ENCODE measurements around the gene RNU5D-1. TPM values are rescaled to one million over a fixed set of nuclear protein-coding genes. Genes with fewer than 3 reads are reported as not detected.

RNU5D-1 gene
- total RNA-seq, 1 donor from 2014 or later: not detected

DNA sequence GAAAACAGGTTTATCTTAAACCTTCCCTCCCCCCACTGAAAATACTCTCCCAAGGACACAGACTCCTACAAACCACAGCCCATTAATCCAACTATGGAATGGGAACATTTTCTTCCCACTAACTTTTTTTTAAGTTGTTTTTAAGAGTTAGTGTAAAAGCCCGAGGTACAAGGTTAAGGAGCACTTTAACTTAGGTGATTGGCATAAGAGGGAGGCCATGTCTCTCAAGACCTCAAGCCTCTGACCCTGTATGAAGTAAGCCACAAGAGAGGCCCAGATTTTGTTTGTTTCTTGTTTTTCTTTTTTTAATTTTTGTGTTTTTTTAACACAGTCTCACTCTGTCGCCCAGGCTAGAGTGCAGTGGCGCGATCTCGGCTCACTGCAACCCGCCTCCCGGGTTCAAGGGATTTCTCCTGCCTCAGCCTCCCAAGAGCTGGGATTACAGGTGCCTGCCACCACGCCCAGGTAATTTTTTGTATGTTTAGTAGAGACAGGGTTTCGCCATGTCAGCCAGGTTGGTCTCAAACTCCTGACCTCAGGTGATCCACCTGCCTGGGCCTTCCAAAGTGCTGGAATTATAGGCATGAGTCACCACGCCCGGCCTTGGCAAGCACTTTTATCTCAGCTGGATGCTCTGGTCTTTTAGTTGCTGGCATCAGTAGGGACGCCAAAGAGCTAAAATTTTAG, 42.1 kb downstream of the RNU5D-1 start:
- TF ChIP-seq, protein P1, sequence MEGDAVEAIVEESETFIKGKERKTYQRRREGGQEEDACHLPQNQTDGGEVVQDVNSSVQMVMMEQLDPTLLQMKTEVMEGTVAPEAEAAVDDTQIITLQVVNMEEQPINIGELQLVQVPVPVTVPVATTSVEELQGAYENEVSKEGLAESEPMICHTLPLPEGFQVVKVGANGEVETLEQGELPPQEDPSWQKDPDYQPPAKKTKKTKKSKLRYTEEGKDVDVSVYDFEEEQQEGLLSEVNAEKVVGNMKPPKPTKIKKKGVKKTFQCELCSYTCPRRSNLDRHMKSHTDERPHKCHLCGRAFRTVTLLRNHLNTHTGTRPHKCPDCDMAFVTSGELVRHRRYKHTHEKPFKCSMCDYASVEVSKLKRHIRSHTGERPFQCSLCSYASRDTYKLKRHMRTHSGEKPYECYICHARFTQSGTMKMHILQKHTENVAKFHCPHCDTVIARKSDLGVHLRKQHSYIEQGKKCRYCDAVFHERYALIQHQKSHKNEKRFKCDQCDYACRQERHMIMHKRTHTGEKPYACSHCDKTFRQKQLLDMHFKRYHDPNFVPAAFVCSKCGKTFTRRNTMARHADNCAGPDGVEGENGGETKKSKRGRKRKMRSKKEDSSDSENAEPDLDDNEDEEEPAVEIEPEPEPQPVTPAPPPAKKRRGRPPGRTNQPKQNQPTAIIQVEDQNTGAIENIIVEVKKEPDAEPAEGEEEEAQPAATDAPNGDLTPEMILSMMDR (IDR thresholded peaks at IDR 0.05): no peak
- Histone ChIP-seq H3K36me3 (no peaks in the 10 kb centered on the region), H3K27me3 (ENCODE audit: low read depth) (no peaks in the 10 kb centered on the region), H3K9me3 (no peaks in the 10 kb centered on the region), H3K27ac (no peak overlapping the region), H3K4me1 (no peaks in the 10 kb centered on the region), H3K4me3 (no peak overlapping the region)
- intact Hi-C loops (cut with DNase I): no loop called here
- ATAC-seq: peak; percentile 60 to 61
- DNase-seq: peak; percentile 51

DNA sequence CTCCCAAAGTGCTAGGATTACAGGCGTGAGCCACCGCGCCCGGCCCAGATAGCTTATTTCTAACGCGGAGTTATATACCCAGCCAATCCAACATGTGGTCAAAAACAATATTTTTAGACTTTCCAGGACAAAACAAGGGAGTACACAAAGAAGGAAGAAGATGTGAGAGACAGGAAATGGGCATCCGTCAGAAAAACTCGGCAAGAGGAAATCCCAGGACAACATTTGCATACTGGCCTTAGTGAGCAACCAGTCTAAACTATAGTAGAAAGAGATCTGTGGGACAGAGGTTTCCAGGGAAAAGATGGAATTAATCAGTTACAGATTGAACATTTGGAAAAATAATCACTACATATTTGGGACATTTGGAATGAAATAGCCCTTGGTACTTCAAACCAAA, 45.1 kb downstream of the RNU5D-1 start:
- H3K27me3 ChIP-seq (ENCODE audit: low read depth): no peaks in the 10 kb centered on the region
- no peaks in the 10 kb centered on the region for H3K9me3 ChIP-seq
- H3K4me1 ChIP-seq: no peaks in the 10 kb centered on the region
- DNase-seq: no peak
- no peak overlapping the region for H3K27ac ChIP-seq
- H3K4me3 ChIP-seq: no peak overlapping the region
- intact Hi-C loops (cut with DNase I): no loop called here
- TF ChIP-seq, protein P1 (IDR thresholded peaks at IDR 0.05): no peak
- no peaks in the 10 kb centered on the region for H3K36me3 ChIP-seq
- no peak for ATAC-seq

DNA sequence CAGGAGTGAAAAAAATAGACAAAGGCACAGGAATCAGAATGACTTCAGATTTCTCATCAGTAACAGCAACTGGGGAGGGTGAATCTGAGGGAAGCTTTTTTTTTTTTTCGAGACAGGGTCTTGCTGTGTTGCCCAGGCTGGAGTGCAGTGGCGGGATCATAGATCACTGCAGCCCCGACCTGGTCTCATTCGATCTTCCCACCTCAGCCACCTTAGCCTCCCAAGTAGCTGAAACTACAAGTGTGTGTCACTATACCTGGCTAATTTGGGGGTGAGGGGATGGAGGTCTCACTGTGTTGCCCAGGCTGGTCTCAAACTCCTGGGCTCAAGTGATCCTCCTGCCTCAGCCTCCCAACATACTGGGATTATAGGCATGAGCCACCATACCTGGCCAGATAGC, 45.8 kb downstream of the RNU5D-1 start:
- H3K27me3 ChIP-seq (ENCODE audit: low read depth): no peaks in the 10 kb centered on the region
- DNase-seq: no peak

DNA sequence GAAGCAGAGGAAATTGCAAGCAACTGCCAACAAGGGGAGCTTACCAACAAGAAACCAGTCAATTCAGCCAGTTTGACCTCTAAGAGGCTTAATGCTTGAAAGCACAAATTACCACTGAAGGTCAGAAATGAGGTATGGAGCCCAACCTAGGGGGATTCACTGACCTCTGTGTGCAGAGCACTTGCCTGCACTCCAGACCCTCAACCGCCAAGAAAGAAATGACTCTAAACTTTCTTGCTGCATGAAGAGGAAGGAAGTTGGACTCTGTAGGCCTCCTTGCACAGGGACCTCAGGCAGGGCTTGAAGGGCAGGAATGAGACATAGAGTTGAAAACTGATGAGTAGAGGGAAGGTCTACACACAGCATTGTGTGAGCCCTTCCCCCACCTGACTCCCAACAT, 46.4 kb downstream of the RNU5D-1 start:
- intact Hi-C loops (cut with DNase I): no loop called here
- no peak overlapping the region for H3K27ac ChIP-seq
- no peaks in the 10 kb centered on the region for H3K4me1 ChIP-seq
- TF ChIP-seq, protein P1 (IDR thresholded peaks at IDR 0.05): no peak
- DNase-seq (no peak), ATAC-seq (peak in 1 of 2 donors; percentile 13)
- no peaks in the 10 kb centered on the region for H3K27me3 ChIP-seq (ENCODE audit: low read depth)
- no peak overlapping the region for H3K4me3 ChIP-seq
- no peaks in the 10 kb centered on the region for H3K9me3 ChIP-seq
- no peaks in the 10 kb centered on the region for H3K36me3 ChIP-seq

More for the DNA sequence above, 45.8 kb downstream of the RNU5D-1 start:
- Histone ChIP-seq H3K9me3 (no peaks in the 10 kb centered on the region), H3K36me3 (no peaks in the 10 kb centered on the region), H3K4me1 (no peaks in the 10 kb centered on the region), H3K27ac (no peak overlapping the region), H3K4me3 (no peak overlapping the region)
- intact Hi-C loops (cut with DNase I): no loop called here
- TF ChIP-seq, protein P1 (IDR thresholded peaks at IDR 0.05): no peak
- no peak for ATAC-seq

DNA sequence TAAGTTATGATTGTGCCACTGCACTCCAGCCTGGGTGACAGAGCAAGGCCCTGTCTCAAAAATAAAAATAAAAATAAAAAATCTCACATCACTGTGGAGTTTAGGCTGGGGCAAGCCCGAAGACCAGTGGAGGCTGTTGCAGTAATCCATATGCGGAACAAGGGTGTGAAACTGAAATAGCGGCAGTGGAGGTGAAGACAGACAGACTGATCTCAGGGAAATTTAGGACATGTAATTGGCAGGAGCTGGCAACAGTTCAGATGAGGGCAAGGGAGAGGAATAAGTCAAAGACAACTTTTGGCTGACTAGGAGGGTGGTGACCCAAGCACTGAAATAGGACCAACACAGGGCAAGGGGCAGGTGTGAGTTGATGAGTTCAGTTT, 48.1 kb downstream of the RNU5D-1 start:
- intact Hi-C loops (cut with DNase I): no loop called here
- H3K27ac ChIP-seq: no peak overlapping the region
- DNase-seq (no peak), ATAC-seq (peak in 1 of 2 donors; percentile 11)
- peaks cover 6% of the 10 kb centered on the region for H3K4me1 ChIP-seq
- no peaks in the 10 kb centered on the region for H3K27me3 ChIP-seq (ENCODE audit: low read depth)
- H3K9me3 ChIP-seq: no peaks in the 10 kb centered on the region
- TF ChIP-seq, protein P1 (IDR thresholded peaks at IDR 0.05): no peak
- H3K36me3 ChIP-seq: no peaks in the 10 kb centered on the region
- no peak overlapping the region for H3K4me3 ChIP-seq

All from lower lobe of right lung (tissue), 2 donors.